Keratinocyte (primary cell): ENCODE results near the gene RPS6KA5.

Experiments used
- CTCF ChIP-seq, 3 experiments: IDR thresholded peaks in 1 of 3; conservative IDR thresholded peaks in 1 of 3; optimal IDR thresholded peaks in 1 of 3; 2 replicates in 2 of 3; 3 replicates in 1 of 3; pipeline versions ENCODE3 to v1.5.1; 2011; ENCODE audit warnings: low read length in 3 of 3, mild to moderate bottlenecking in 3 of 3, moderate library complexity in 2 of 3, control low read depth in 1 of 3, inconsistent platforms in 1 of 3; ENCODE audit not compliant: insufficient read depth in 2 of 3; ENCODE audit errors: extremely low read depth in 1 of 3
- EZH2 ChIP-seq: IDR thresholded peaks from one replicate; pipeline ENCODE4 v1.6.1; 2012; ENCODE audit warnings: inconsistent platforms, mild to moderate bottlenecking, low read length, moderate library complexity

DNA sequence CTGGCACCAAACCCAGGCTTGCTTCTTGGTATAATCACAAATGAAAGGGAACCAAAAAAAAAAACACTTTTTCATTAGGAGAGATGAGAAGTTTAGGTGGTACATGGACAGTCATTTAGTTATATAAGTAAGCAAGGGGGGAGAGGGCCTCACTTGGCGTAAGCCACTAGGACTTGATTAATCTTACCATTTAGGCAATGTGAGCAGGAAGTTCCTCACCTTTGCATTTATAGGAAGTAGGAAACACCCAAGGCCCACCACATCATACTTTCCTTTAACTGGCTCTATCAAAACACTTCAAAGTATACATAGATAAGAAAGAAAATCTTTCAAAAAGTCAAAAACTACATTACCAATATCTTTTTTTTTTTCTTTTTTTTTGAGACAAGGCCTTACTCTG lies 6.7 kb upstream of the RPS6KA5 start:
- TF ChIP-seq CTCF (optimal IDR thresholded peaks at IDR 0.05 in 1 of 3, IDR thresholded peaks at IDR 0.05 in 1 of 3, conservative IDR thresholded peaks at IDR 0.05 in 1 of 3; ENCODE audit: extremely low read depth in 1 of 3, insufficient read depth in 2 of 3, low read length in 3 of 3), result no peak
- TF ChIP-seq EZH2, result no peak
